NCI-H2227 (cell line): ENCODE measurements around the gene KLHL2.
"Not testable (repeated sequence)": the region's sequence is repeated elsewhere in the genome, so short reads cannot be mapped to it uniquely, and the experiment has no call there.

Experiments used
- DNase-seq: peaks from one replicate; lab custom pipeline; 2025; ENCODE audit not compliant: unreplicated experiment; lab: John Stamatoyannopoulos, UW

Gene KLHL2

GRCh38 chr4:165207431-165208220, at the start of gene KLHL2:
TSS of gene KLHL2 (plus strand) at chr4:165207561. CDS start at chr4:165207877, 316 bp downstream.
- peak; percentile 83 for DNase-seq

GRCh38 chr4:165158762-165159161, 48.6 kb upstream of the KLHL2 start:
- no peak for DNase-seq

- no peak for DNase-seq
These were observed 43.1 kb upstream of the KLHL2 start for GRCh38 chr4:165164257-165164656.

- not testable (repeated sequence) for DNase-seq
These were observed 40.5 kb upstream of the KLHL2 start for GRCh38 chr4:165166872-165167271.

GRCh38 chr4:165167650-165168049, 39.7 kb upstream of the KLHL2 start:
- DNase-seq: no peak

GRCh38 chr4:165170819-165171218, 36.5 kb upstream of the KLHL2 start:
- peak; percentile 67 for DNase-seq

GRCh38 chr4:165175470-165175869, 31.9 kb upstream of the KLHL2 start:
- not testable (repeated sequence) for DNase-seq

- no peak for DNase-seq
These were observed 31.5 kb upstream of the KLHL2 start for GRCh38 chr4:165175879-165176278.

GRCh38 chr4:165177725-165178666, 29.4 kb upstream of the KLHL2 start:
- DNase-seq: no peak

- no peak for DNase-seq
These were observed 23.1 kb upstream of the KLHL2 start for GRCh38 chr4:165184220-165184619.

- not testable (repeated sequence) for DNase-seq
These were observed 22.4 kb upstream of the KLHL2 start for GRCh38 chr4:165184998-165185397.

- no peak for DNase-seq
These were observed 21.9 kb upstream of the KLHL2 start for GRCh38 chr4:165185448-165185847.

- no peak for DNase-seq
These were observed 16.6 kb upstream of the KLHL2 start for GRCh38 chr4:165190591-165191347.

GRCh38 chr4:165191348-165191656, 16.1 kb upstream of the KLHL2 start:
- no peak for DNase-seq

GRCh38 chr4:165191814-165192499, 15.4 kb upstream of the KLHL2 start:
- DNase-seq: peak; percentile 7

- no peak for DNase-seq
These were observed 14.9 kb upstream of the KLHL2 start for GRCh38 chr4:165192500-165192898.

GRCh38 chr4:165192956-165193355, 14.4 kb upstream of the KLHL2 start:
- DNase-seq: no peak

- DNase-seq: no peak
These were observed 13.0 kb upstream of the KLHL2 start for GRCh38 chr4:165194368-165194767.

GRCh38 chr4:165198329-165198728, 9.0 kb upstream of the KLHL2 start:
- no peak for DNase-seq

GRCh38 chr4:165199286-165199685, 8.1 kb upstream of the KLHL2 start:
- no peak for DNase-seq

GRCh38 chr4:165199722-165200121, 7.6 kb upstream of the KLHL2 start:
- DNase-seq: no peak
